ES-I3 (cell line): ENCODE results near the gene TWIST1.

Source experiments
- H3K36me3 ChIP-seq: 2 replicates; pipeline ENCODE4 v1.6.1; 2013; ENCODE audit warnings: mild to moderate bottlenecking, low read length, control low read depth, moderate library complexity; ENCODE audit not compliant: insufficient read depth
- H3K4me1 ChIP-seq: 2 replicates; pipeline ENCODE4 v1.6.1; 2013; ENCODE audit warnings: mild to moderate bottlenecking, control low read depth, low read length; ENCODE audit not compliant: insufficient read depth
- H3K9ac ChIP-seq: 2 replicates; pipeline ENCODE4 v1.6.1; 2013; ENCODE audit warnings: low read depth, mild to moderate bottlenecking, low read length, moderate library complexity
- H3K9me3 ChIP-seq: 2 replicates; pipeline ENCODE4 v1.6.1; 2013; ENCODE audit warnings: mild to moderate bottlenecking, low read length, moderate library complexity; ENCODE audit not compliant: control insufficient read depth, insufficient read depth

Gene TWIST1

DNA sequence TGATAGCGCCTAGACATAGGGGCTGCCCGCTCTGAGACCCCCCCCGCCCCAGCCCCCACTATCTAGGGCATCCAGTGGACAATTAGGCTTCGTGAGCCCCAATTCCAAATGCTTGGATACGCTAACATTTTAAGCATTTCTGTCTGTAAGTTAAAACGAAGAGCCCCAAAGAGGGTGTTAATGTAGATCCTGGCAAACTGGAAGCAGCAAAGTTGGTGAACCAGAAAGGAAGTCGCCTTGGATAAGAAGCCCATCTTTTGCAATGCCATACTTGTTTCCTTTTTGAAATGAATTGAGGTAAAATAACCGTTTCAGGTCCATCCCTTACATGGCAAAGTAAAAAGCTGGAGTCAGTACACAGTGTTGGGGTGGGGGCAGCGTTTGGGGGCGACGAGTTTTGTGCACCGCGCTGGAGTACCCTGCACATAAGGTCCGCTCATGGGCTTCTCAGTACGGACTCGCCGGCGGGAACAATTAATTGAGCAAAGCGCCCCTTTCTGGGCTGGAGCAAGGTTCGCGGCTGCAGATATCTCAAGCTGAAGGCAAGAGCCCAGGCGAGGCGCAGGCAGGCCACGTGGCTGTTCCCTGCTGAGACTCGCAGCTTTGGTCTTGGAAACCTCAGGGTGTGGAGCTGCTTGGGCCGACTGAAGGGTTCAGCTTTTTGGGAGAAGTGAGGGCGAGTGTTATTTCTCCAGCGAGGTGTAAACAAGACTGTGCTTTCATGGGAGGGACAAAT is 1.4 kb upstream of the TWIST1 start:
- Histone ChIP-seq H3K9me3 (no peaks in the 10 kb centered on the region), H3K36me3 (no peaks in the 10 kb centered on the region), H3K9ac (peak overlapping the region; percentile 54), H3K4me1 (0 out of 2 replicates have a peak, but pooled peaks cover 3% of the 10 kb centered on the region)

DNA sequence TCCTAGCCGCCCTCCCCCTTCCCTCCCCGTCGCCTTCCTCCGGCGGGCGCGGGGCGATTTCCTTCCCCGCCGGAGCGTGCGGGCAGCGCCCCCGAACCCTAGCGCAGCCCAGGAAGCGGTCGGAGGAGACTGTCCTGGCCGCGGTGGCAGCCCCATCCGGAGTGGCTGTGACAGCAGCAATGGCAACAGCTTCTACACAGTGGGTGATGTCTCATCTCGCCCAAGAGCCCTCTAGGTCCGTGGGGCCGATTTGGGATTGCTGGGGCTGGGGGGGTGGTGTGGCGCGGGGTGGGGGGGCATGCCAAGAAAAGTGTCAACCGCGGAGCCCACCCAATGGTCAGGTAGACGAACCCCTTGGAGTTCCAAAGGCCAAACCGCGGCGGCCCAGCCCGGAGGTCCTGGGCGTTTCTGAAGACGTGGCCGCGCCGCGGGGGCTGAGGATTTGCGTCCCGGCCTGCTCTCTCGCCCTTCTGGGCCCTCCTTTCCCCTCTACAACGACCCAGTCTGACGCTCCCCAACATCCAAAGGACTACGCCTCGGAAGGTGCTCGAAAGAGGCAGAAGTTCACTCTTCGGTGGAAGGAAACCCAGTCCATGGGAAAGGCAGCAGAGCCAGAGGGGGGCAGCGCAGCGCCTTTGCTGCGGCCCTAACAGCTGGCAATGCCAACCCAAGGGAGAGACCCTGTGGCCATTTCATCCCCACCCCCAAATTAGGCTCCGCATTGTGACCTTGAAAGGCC is 603 bp upstream of the TWIST1 start:
- Histone ChIP-seq H3K9me3 (no peaks in the 10 kb centered on the region), H3K9ac (peak overlapping the region; percentile 78; the same call in 1 of the 2 replicates), H3K4me1 (peaks cover 3% of the 10 kb centered on the region; the same call in 1 of the 2 replicates), H3K36me3 (no peaks in the 10 kb centered on the region)

DNA sequence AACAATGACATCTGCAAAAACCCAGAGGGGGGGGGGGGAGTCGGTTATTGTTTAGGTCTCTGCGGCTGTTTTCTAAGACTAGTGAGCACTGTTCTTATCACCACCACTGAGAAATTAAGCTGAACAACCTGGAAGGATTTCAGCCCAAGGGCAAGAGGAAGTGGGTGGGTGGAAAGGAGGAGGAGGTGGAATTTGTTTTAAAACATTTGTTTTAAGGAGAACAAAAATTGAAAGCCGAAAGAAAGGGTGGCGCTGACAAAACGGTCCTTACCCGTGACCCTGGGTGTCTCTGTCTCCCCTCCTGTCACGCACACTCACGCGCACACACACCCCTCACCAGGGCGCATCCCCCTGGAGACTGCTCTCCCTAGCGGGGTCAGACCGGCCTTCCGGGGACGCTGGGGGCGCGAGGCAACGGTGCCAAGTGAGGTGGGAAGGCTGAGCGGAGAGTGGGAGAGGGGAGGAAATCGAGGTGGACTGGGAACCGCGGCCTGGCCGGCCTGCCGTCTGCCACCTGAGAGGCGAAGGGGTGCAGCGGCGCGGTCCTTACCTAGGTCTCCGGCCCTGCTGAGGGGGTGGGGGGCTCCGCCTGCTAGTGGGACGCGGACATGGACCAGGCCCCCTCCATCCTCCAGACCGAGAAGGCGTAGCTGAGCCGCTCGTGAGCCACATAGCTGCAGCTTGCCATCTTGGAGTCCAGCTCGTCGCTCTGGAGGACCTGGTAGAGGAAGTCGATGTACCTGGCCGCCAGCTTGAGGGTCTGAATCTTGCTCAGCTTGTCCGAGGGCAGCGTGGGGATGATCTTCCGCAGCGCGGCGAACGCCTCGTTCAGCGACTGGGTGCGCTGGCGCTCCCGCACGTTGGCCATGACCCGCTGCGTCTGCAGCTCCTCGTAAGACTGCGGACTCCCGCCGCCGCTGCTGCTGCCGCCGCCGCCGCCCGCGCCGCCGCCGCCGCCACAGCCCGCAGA is 1.0 kb downstream of the TWIST1 start:
- H3K9me3 ChIP-seq = no peaks in the 10 kb centered on the region
- peak overlapping the region; percentile 78 for H3K9ac ChIP-seq
- H3K36me3 ChIP-seq = no peaks in the 10 kb centered on the region
- peaks cover 14% of the 10 kb centered on the region for H3K4me1 ChIP-seq

DNA sequence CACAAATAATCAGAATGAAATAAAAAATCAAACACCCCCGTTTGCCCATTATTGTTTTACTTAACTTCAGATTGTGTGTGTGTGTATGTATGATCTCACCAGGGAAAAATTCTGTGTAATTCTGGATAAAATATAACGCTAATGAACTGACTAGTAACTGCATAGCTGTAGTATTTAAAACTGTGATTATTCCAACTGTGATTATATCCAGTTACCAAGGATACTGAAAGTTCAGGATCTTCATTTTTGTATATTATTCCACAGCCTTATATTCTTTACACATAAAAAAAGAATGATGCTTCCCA is 2.9 kb downstream of the TWIST1 start:
- H3K36me3 ChIP-seq = no peaks in the 10 kb centered on the region
- H3K9ac ChIP-seq = no peak overlapping the region
- no peaks in the 10 kb centered on the region for H3K9me3 ChIP-seq
- peaks cover 27% of the 10 kb centered on the region for H3K4me1 ChIP-seq

DNA sequence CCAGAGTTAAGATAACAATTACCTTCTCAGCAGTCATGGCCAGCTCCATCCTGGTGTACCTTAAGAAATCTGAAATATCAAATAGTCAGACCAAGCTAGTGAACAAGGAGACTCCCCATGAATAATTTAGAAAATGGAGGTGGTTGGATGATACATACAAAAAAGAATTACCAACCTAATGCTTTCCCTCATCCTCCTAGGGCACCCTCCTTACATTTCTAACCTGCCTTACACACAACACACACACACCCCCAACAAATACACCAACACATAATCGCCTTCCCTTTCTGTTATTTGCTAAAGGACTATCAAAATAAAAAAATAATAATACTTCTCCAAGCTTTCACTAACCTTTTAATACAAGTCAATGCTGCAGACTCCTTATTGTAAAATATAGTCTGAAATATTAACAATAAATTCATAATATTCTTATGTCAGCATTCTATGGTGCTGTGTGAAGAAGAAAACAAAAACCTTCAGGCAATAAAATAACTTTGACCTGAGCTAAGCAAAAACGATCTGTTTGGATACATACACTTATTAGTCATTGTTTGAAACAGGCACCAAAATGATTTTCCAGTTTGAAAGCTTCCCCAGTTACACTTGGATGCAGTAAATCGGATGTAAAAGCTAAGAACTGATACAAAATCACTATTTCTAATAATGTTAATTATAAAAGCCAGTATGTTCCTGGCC is 3.4 kb downstream of the TWIST1 start:
- no peaks in the 10 kb centered on the region for H3K36me3 ChIP-seq
- no peaks in the 10 kb centered on the region for H3K9me3 ChIP-seq
- H3K9ac ChIP-seq = no peak overlapping the region
- H3K4me1 ChIP-seq = peaks cover 24% of the 10 kb centered on the region

DNA sequence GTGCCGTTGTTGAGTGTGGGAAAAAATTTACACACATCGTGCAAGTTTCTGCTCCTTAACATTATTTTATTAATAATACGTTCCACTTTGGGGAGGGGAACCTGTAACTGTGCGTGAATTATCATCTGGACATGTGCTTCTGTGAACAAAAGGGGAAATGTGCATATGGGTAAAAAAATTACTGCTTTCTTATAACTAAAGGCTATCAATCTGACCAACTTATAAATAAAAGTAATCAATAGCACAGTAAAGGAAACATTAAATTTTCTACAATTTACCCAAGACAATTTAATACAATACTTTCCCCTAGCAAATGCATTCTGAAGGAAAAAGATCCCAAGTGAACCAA is 4.5 kb downstream of the TWIST1 start:
- H3K9ac ChIP-seq = peak overlapping the region; percentile 25; the same call in 1 of the 2 replicates

DNA sequence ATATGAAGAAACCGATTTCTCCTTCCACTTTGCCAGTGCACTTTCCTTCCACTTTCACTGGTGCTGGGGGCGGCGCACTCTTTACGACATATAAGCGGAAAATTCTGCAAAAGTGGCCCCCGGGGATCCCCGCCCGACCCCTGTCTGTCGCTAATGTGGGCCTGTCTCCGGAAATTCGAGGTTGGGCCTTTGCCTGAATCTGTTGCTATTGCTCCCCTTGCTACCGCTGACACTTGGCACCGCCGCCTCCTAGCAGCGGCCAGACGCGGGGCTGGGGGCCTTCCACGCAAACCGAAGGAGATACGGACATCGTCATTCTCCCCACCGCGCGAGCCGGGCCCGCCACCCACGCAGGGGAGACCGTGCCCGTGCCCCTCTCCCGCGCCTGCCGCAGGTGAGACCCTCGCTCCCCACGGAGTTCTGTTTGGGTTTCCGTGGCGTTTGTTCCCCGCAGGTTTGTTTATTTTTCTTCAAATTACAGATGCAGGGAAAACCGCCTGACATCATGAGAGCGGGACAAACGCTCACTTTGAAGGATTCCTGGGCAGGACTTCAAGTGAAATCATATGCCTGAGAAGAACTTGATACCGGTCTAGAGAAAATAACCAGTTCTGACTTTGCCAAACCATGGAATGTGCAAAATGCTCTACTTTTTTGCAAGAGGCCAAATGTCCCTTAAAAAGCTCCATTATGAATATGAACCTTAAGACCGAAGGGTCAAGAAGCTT is 5.0 kb downstream of the TWIST1 start:
- H3K9me3 ChIP-seq = no peaks in the 10 kb centered on the region
- no peaks in the 10 kb centered on the region for H3K36me3 ChIP-seq
- peak overlapping the region; percentile 25; the same call in 1 of the 2 replicates for H3K9ac ChIP-seq
- H3K4me1 ChIP-seq = peaks cover 24% of the 10 kb centered on the region

More for the DNA sequence above, 4.5 kb downstream of the TWIST1 start:
- Histone ChIP-seq H3K36me3 (no peaks in the 10 kb centered on the region), H3K9me3 (no peaks in the 10 kb centered on the region), H3K4me1 (peaks cover 24% of the 10 kb centered on the region)

DNA sequence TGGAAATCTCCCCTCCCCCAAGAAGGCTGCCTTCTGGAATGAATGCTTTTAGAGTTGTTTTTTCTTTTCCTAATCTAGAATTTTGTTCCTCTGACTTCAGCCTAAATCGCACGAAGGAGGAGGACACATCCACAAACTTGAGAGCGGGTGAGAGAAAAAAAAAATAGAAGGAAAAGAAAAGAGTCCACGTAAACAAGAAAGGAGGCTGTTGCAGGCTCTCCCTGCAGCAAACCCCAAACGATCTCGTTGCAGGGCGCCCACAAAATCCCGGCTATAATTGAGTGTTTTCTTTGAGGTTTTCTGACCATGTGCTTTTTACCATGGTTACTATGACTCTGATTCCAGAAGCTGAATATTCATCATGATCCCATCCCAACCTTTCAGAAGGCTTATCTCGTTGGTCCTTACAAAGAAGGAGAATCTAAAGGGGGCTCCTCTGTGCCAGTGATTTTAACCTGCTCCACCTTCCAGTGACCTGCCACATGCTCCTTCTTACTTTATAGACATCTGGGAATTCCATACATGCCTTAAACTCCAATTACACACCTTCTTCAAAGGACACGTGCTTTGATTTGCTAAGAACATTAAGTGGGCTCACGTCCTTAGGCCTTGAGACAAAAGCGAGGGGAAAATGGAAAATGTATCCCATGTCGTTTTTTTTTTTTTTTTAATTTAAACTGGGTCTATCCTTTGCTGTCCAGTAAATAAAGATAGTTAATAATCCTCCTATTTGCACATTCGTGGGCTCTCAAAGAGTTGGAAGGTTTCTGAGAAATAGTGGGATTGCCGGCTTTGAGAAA is 5.8 kb downstream of the TWIST1 start:
- H3K36me3 ChIP-seq = no peaks in the 10 kb centered on the region
- H3K9ac ChIP-seq = peak overlapping the region; percentile 25; the same call in 1 of the 2 replicates
- no peaks in the 10 kb centered on the region for H3K9me3 ChIP-seq
- peaks cover 24% of the 10 kb centered on the region for H3K4me1 ChIP-seq

DNA sequence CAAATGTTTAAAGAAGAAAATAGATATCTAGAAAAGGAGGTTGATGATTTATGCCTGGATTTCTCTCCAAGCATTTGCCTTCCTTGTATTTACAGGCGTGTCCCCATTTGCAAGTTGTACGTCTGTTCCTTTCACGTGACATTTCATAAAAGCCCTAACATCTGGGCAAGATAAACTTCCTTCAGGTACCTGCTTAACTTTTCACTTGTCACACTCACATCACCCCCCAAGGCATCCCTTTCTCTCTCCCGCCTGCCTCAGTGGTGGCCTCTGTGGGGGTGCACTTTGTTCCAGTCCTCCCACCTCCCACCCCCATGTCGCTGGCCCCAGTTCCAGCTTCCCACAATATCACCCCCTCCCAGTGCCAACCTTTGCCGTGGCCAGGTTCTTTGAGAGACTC is 6.7 kb downstream of the TWIST1 start:
- Histone ChIP-seq H3K9ac (no peak overlapping the region; the same call in 1 of the 2 replicates), H3K9me3 (no peaks in the 10 kb centered on the region), H3K36me3 (no peaks in the 10 kb centered on the region), H3K4me1 (peaks cover 24% of the 10 kb centered on the region)

DNA sequence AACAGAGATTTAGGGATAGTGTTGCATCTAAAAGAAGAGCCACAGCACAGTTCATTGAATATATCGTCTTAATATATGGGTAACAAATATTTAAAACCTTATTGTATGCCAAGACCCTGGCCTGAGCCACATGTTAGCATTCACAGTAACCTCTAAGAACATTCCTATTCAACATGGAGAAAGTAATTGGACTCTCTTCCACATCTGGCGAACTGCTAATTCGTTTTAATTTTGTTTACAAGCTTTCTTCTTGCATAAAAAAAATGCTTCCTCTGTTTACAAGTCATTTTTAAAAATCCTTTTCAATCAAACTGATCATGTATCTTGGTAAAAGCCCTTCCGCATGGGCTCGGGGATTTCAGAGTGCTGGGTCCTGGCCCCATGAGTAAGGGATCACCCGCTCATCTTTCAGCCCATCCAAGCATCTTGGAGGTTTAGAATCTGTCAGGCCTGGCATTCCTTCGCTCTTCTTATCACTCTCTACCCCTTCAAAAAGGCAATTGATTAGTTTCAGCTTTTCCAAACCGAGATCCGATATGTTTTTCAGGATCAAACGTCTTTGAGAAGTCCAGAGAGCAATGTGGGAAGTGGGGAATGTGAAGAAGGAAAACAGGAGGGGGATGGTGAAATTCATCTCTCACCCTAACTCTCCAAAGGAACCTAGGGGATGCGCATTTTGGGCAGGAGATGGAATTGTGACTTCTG is 7.3 kb downstream of the TWIST1 start:
- Histone ChIP-seq H3K9ac (no peak overlapping the region), H3K4me1 (peaks cover 24% of the 10 kb centered on the region), H3K36me3 (no peaks in the 10 kb centered on the region), H3K9me3 (no peaks in the 10 kb centered on the region)

DNA sequence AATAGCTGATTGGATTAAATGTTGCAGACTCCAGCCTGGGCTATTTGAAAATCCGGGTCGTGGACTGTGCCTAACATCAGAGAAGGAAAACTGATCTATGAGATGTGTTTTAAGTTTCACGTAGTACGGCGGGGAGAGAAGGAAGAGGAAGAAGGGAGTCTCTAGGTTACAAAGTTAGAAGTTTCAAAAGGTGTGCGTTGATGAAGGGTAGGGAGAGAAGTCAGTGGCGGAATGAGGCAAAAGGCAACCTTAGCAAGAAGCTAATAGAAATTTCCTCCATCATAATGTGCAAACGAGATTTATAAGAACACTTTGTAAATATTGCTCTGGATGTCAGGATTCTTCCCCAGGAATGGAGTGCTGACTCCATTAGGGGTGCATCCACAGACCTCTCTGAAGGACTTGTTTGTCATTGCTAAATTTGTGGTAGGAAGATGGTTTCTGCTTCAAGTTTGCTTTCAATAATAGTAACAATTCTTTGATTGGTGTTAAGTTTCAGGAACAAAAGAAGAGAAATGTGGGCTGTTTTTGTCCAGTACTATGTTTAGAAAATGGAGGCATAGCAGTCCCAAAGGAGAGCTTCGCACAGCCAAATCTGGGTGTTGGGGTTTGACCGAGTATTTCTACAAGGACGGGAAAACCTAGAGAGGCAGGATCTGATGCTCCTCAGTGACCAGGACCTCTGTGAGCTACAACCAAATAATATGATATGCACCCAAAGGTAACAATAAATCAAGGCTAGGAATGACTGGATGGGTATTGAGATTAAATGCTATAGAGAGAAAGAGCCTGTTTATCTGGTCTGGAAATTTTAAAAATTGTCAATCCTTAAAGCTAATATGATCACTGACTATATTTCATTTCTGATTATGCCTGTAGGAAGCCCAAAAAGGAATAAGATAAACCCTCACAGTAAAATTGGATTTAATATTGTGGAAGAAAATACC is 8.2 kb downstream of the TWIST1 start:
- Histone ChIP-seq H3K9ac (peak overlapping the region; percentile 63; the same call in 1 of the 2 replicates), H3K4me1 (peaks cover 28% of the 10 kb centered on the region), H3K36me3 (no peaks in the 10 kb centered on the region), H3K9me3 (no peaks in the 10 kb centered on the region)
